Measurements from ENCODE around the gene ZDHHC22. TPM values are rescaled to one million over a fixed set of nuclear protein-coding genes. Genes with fewer than 3 reads are reported as not detected.

The ZDHHC22 gene
- total RNA-seq, 2 experiments from 2014 or later, result not detected

- peak; percentile 77 for DNase-seq
- ChIA-PET POLR2A (interaction anchor here (1.1 to 2.1 kb wide), 3 partner anchors 16 to 26 kb away, joined by 4 to 6 read pairs (median 5); partner anchors contain the start of gene CIPC), CTCF (interaction anchor here (0.5 to 7.5 kb wide), 25 partner anchors 9 to 1599 kb away, joined by 3 to 46 read pairs (median 4); partner anchors contain the start of gene CIPC)
- H3K27me3 Mint-ChIP-seq, result peaks cover 9% of the 10 kb centered on the region
- H3K4me1 Mint-ChIP-seq, result peaks cover 37% of the 10 kb centered on the region
- peaks cover 7% of the 10 kb centered on the region for H3K36me3 Mint-ChIP-seq (ENCODE audit: low read depth)
- H3K9me3 Mint-ChIP-seq (ENCODE audit: low read depth), result no peaks in the 10 kb centered on the region
- intact Hi-C loops (cut with DNase I, micrococcal nuclease), result loop anchor here (1.0 to 2.0 kb wide), 3 partner anchors 26 to 54 kb away; partner anchors contain the start of gene CIPC (in 2 of the 2)
- peak overlapping the region; percentile 68 for H3K4me3 Mint-ChIP-seq
- peak overlapping the region; percentile 55 for H3K27ac Mint-ChIP-seq
- peak; percentile 77 for ATAC-seq
These were observed 17.0 kb downstream of the ZDHHC22 start for GRCh38 chr14:77124345-77125280.

GRCh38 chr14:77123381-77124325 is 17.9 kb downstream of the ZDHHC22 start:
- peak; percentile 28 for DNase-seq
- peaks cover 38% of the 10 kb centered on the region for H3K4me1 Mint-ChIP-seq

GRCh38 chr14:77122526-77123125 is 19.0 kb downstream of the ZDHHC22 start:
- no peak for ATAC-seq
- Mint-ChIP-seq H3K4me1 (peaks cover 38% of the 10 kb centered on the region), H3K4me3 (no peak overlapping the region), H3K27ac (peak overlapping the region; percentile 66), H3K36me3 (ENCODE audit: low read depth) (peaks cover 9% of the 10 kb centered on the region), H3K9me3 (ENCODE audit: low read depth) (no peaks in the 10 kb centered on the region), H3K27me3 (peaks cover 3% of the 10 kb centered on the region)
- DNase-seq, result no peak
- POLR2A ChIA-PET, result interaction anchor here (2.1 kb wide), 1 partner anchor 23 kb away, joined by 6 read pairs; no protein-coding TSS in a partner anchor
- intact Hi-C loops (cut with DNase I, micrococcal nuclease), result no loop called here
- CTCF ChIA-PET, result interaction anchor here (0.9 to 7.5 kb wide), 8 partner anchors 13 to 247 kb away, joined by 3 to 46 read pairs (median 8); partner anchors contain the start of gene CIPC

More at GRCh38 chr14:77123381-77124325, 17.9 kb downstream of the ZDHHC22 start:
- Mint-ChIP-seq H3K4me3 (peak overlapping the region; percentile 68), H3K27me3 (peaks cover 6% of the 10 kb centered on the region), H3K36me3 (ENCODE audit: low read depth) (peaks cover 9% of the 10 kb centered on the region), H3K9me3 (ENCODE audit: low read depth) (no peaks in the 10 kb centered on the region), H3K27ac (no peak overlapping the region)
- ATAC-seq, result peak; percentile 7
- POLR2A ChIA-PET, result interaction anchor here (1.1 to 2.1 kb wide), 3 partner anchors 15 to 25 kb away, joined by 4 to 6 read pairs (median 5); partner anchors contain the start of gene CIPC
- CTCF ChIA-PET, result interaction anchor here (0.5 to 7.5 kb wide), 20 partner anchors 8 to 657 kb away, joined by 3 to 46 read pairs (median 6); partner anchors contain the start of gene CIPC
- intact Hi-C loops (cut with DNase I, micrococcal nuclease), result loop anchor here (2.0 kb wide), 2 partner anchors 25 to 53 kb away; partner anchors contain the start of gene CIPC (in 1 of the 2)

GRCh38 chr14:77120771-77121743 is 20.5 kb downstream of the ZDHHC22 start:
- H3K4me1 Mint-ChIP-seq, result peaks cover 38% of the 10 kb centered on the region
- intact Hi-C loops (cut with DNase I, micrococcal nuclease), result loop anchor here in 1 of 2 experiments (1.0 kb wide), 1 partner anchor 23 kb away; the partner anchor contains the start of gene CIPC
- POLR2A ChIA-PET, result no interaction called here
- CTCF ChIA-PET, result interaction anchor here (0.6 to 7.5 kb wide), 10 partner anchors 10 to 185 kb away, joined by 3 to 46 read pairs (median 4); partner anchors contain the start of gene CIPC
- H3K27me3 Mint-ChIP-seq, result peaks cover 3% of the 10 kb centered on the region
- H3K4me3 Mint-ChIP-seq, result peak overlapping the region; percentile 16
- DNase-seq (peak; percentile 56), ATAC-seq (peak; percentile 65)
- H3K27ac Mint-ChIP-seq, result peak overlapping the region; percentile 91
- H3K36me3 Mint-ChIP-seq (ENCODE audit: low read depth), result peaks cover 14% of the 10 kb centered on the region
- H3K9me3 Mint-ChIP-seq (ENCODE audit: low read depth), result no peaks in the 10 kb centered on the region

GRCh38 chr14:77119851-77120250 is 21.7 kb downstream of the ZDHHC22 start:
- DNase-seq (no peak), ATAC-seq (no peak)
- no peaks in the 10 kb centered on the region for H3K27me3 Mint-ChIP-seq
- POLR2A ChIA-PET, result no interaction called here
- peak overlapping the region; percentile 62 for H3K27ac Mint-ChIP-seq
- H3K4me3 Mint-ChIP-seq, result no peak overlapping the region
- CTCF ChIA-PET, result interaction anchor here (1.7 to 7.5 kb wide), 4 partner anchors 9 to 29 kb away, joined by 5 to 46 read pairs (median 9); partner anchors contain the start of gene CIPC
- H3K36me3 Mint-ChIP-seq (ENCODE audit: low read depth), result peaks cover 19% of the 10 kb centered on the region
- no peaks in the 10 kb centered on the region for H3K9me3 Mint-ChIP-seq (ENCODE audit: low read depth)
- intact Hi-C loops (cut with DNase I, micrococcal nuclease), result loop anchor here in 1 of 2 experiments (1.0 kb wide), 1 partner anchor 22 kb away; the partner anchor contains the start of gene CIPC
- peaks cover 33% of the 10 kb centered on the region for H3K4me1 Mint-ChIP-seq

- no peak for DNase-seq
- Mint-ChIP-seq H3K36me3 (ENCODE audit: low read depth) (peaks cover 30% of the 10 kb centered on the region), H3K4me1 (peaks cover 15% of the 10 kb centered on the region), H3K9me3 (ENCODE audit: low read depth) (no peaks in the 10 kb centered on the region), H3K27me3 (no peaks in the 10 kb centered on the region), H3K4me3 (no peak overlapping the region), H3K27ac (no peak overlapping the region)
- no peak for ATAC-seq
- intact Hi-C loops (cut with DNase I, micrococcal nuclease), result no loop called here
- CTCF ChIA-PET, result interaction anchor here (0.9 to 1.6 kb wide), 6 partner anchors 8 to 244 kb away, joined by 3 to 6 read pairs (median 3); no protein-coding TSS in a partner anchor
- POLR2A ChIA-PET, result no interaction called here
These were observed 25.3 kb downstream of the ZDHHC22 start for GRCh38 chr14:77116172-77116817.

GRCh38 chr14:77114609-77115008 is 27.0 kb downstream of the ZDHHC22 start:
- CTCF ChIA-PET, result interaction anchor here (1.2 to 1.6 kb wide), 3 partner anchors 10 to 242 kb away, joined by 3 to 6 read pairs (median 3); no protein-coding TSS in a partner anchor
- peaks cover under 1% of the 10 kb centered on the region for H3K4me1 Mint-ChIP-seq
- POLR2A ChIA-PET, result no interaction called here
- no peak overlapping the region for H3K27ac Mint-ChIP-seq
- ATAC-seq, result no peak
- DNase-seq, result no peak
- no peak overlapping the region for H3K4me3 Mint-ChIP-seq
- intact Hi-C loops (cut with DNase I, micrococcal nuclease), result no loop called here
- H3K36me3 Mint-ChIP-seq (ENCODE audit: low read depth), result peaks cover 31% of the 10 kb centered on the region
- no peaks in the 10 kb centered on the region for H3K27me3 Mint-ChIP-seq
- H3K9me3 Mint-ChIP-seq (ENCODE audit: low read depth), result no peaks in the 10 kb centered on the region

- Mint-ChIP-seq H3K27me3 (no peaks in the 10 kb centered on the region), H3K4me1 (no peaks in the 10 kb centered on the region), H3K9me3 (ENCODE audit: low read depth) (no peaks in the 10 kb centered on the region), H3K4me3 (no peak overlapping the region), H3K27ac (no peak overlapping the region), H3K36me3 (ENCODE audit: low read depth) (peaks cover 33% of the 10 kb centered on the region)
- POLR2A ChIA-PET, result interaction anchor here (0.6 kb wide), 1 partner anchor 211 kb away, joined by 3 read pairs; no protein-coding TSS in a partner anchor
- CTCF ChIA-PET, result interaction anchor here (1.1 to 1.4 kb wide), 5 partner anchors 11 to 241 kb away, joined by 3 to 4 read pairs (median 3); no protein-coding TSS in a partner anchor
- intact Hi-C loops (cut with DNase I, micrococcal nuclease), result no loop called here
- DNase-seq (no peak), ATAC-seq (no peak)
These were observed 27.9 kb downstream of the ZDHHC22 start for GRCh38 chr14:77113644-77114043.

- peaks cover 43% of the 10 kb centered on the region for H3K36me3 Mint-ChIP-seq (ENCODE audit: low read depth)
- H3K4me1 Mint-ChIP-seq, result no peaks in the 10 kb centered on the region
- H3K27ac Mint-ChIP-seq, result no peak overlapping the region
- intact Hi-C loops (cut with DNase I, micrococcal nuclease), result no loop called here
- no peaks in the 10 kb centered on the region for H3K27me3 Mint-ChIP-seq
- no peak for ATAC-seq
- ChIA-PET CTCF (interaction anchor here (0.6 to 2.0 kb wide), 6 partner anchors 10 to 38 kb away, joined by 3 to 7 read pairs (median 4); no protein-coding TSS in a partner anchor), POLR2A (no interaction called here)
- H3K9me3 Mint-ChIP-seq (ENCODE audit: low read depth), result no peaks in the 10 kb centered on the region
- no peak for DNase-seq
- H3K4me3 Mint-ChIP-seq, result no peak overlapping the region
These were observed 30.6 kb downstream of the ZDHHC22 start for GRCh38 chr14:77111021-77111420.

Measured in activated CD4-positive, alpha-beta T cell treated with anti-CD3 and anti-CD28 coated beads for 36 hours (primary cell).